HepG2 (cell line): ENCODE data around the gene CAVIN1. TPM values are rescaled to one million over a fixed set of nuclear protein-coding genes. Genes with fewer than 3 reads are reported as not detected.
A peak's percentile ranks its signal among the peaks of the same experiment; 100 is the strongest.

Source experiments
- ARID5B ChIP-seq: IDR thresholded peaks from 2 replicates; pipeline ENCODE4 v1.4.0; 2020; ENCODE audit warnings: mild to moderate bottlenecking, missing genetic modification reagents
- CHD2 ChIP-seq: IDR thresholded peaks from 2 replicates; pipeline ENCODE4 v1.6.1; 2011; ENCODE audit warnings: low read depth, low read length, improper control_type of control experiment
- HMGXB4 ChIP-seq, 2 experiments: sonication (generic) in 1 of 2; formaldehyde crosslinking in 1 of 2; IDR thresholded peaks; 2 replicates each; pipeline versions ENCODE4 v1.4.0 to v1.6.1; 2018 to 2020; ENCODE audit warnings: missing genetic modification reagents in 2 of 2, borderline replicate concordance in 1 of 2, low read depth in 1 of 2, mild to moderate bottlenecking in 1 of 2, missing biosample characterization in 1 of 2
- KMT2B ChIP-seq: IDR thresholded peaks from 2 replicates; pipeline ENCODE4 v1.6.1; 2016; ENCODE audit warnings: missing genetic modification reagents, missing compliant biosample characterization
- MTA1 ChIP-seq: sonication (generic); formaldehyde crosslinking; IDR thresholded peaks from 2 replicates; pipeline ENCODE4 v1.4.0; 2020; ENCODE audit warnings: missing genetic modification reagents, mild to moderate bottlenecking, borderline replicate concordance
- MXI1 ChIP-seq: IDR thresholded peaks from 3 replicates; pipeline ENCODE4 v1.6.1; 2012; ENCODE audit warnings: low read depth, low read length, inconsistent platforms, borderline replicate concordance
- ONECUT2 ChIP-seq: sonication (generic); formaldehyde crosslinking; IDR thresholded peaks from 2 replicates; pipeline ENCODE4 v1.4.0; 2020; ENCODE audit warnings: missing genetic modification reagents
- STAG1 ChIP-seq: sonication (generic); formaldehyde crosslinking; IDR thresholded peaks from 2 replicates; pipeline ENCODE4 v1.4.0; 2020; ENCODE audit warnings: missing genetic modification reagents
- TCF7L2 ChIP-seq: IDR thresholded peaks from 2 replicates; pipeline ENCODE4 v1.6.1; 2011; ENCODE audit warnings: mild to moderate bottlenecking, low read depth, low read length, moderate library complexity
- ZNF17 ChIP-seq: sonication (generic); formaldehyde crosslinking; IDR thresholded peaks from 2 replicates; pipeline ENCODE4 v1.5.0; 2020; ENCODE audit warnings: mild to moderate bottlenecking, missing genetic modification reagents
- ZNF788 ChIP-seq: sonication (generic); formaldehyde crosslinking; IDR thresholded peaks from 2 replicates; pipeline ENCODE4 v1.5.0; 2020; ENCODE audit warnings: mild to moderate bottlenecking, missing genetic modification reagents, borderline replicate concordance
- polyA plus RNA-seq, 8 experiments: library from polyadenylated mRNA; depleted of rRNA in 3 of 8; stranded (reverse) in 7 of 8; unstranded in 1 of 8; fragments of >200 nt; fragmentation: Illumina TruSeq in 4 of 8; extraction: Trizol in 4 of 8; gene quantifications; 2 replicates each; pipeline versions ENCODE4 v1.2.1 to v1.2.3, GENCODE V29; 2011 to 2016; ENCODE audit warnings: low read depth in 4 of 8, missing spikeins in 1 of 8, mixed read lengths in 1 of 8; ENCODE audit not compliant: insufficient read depth in 1 of 8
- total RNA-seq, 5 experiments: library from RNA; depleted of rRNA; stranded (reverse); fragments of >200 nt; fragmentation: Illumina TruSeq; extraction: Trizol; gene quantifications; 2 replicates each; pipeline ENCODE4 v1.2.3, GENCODE V29; 2016; ENCODE audit warnings: low read depth in 1 of 5
- TF ChIP-seq, protein P1 (sequence below): sonication (generic); formaldehyde crosslinking; IDR thresholded peaks from 2 replicates; pipeline ENCODE4 v1.8.1; 2023; ENCODE audit warnings: mild to moderate bottlenecking, missing genetic modification reagents
- TF ChIP-seq, protein P2 (sequence below): sonication (generic); formaldehyde crosslinking; IDR thresholded peaks from 2 replicates; pipeline ENCODE4 v1.5.1; 2020; ENCODE audit warnings: mild to moderate bottlenecking, missing genetic modification reagents, borderline replicate concordance

Gene CAVIN1
- total and polyA plus RNA-seq, 2 of the 13 experiments (the other 11 are each of a cell fraction or from before 2014, with no cell fraction given), result 15.9 to 25.5 TPM

GRCh38 chr17:42422958-42423712, at the start of gene CAVIN1 (continued):
- peak; percentile 25; the same call in 1 of the 2 replicates for TF ChIP-seq STAG1 (CRISPR knock-in tag)
- TF ChIP-seq HMGXB4 (CRISPR knock-in tag; IDR thresholded peaks at IDR 0.05; ENCODE audit: borderline replicate concordance in 1 of 2, low read depth in 1 of 2), result peak; percentile 61 to 86
- peak; percentile 57; the same call in 1 of the 2 replicates for TF ChIP-seq MTA1 (CRISPR knock-in tag)
- TF ChIP-seq, protein P1, sequence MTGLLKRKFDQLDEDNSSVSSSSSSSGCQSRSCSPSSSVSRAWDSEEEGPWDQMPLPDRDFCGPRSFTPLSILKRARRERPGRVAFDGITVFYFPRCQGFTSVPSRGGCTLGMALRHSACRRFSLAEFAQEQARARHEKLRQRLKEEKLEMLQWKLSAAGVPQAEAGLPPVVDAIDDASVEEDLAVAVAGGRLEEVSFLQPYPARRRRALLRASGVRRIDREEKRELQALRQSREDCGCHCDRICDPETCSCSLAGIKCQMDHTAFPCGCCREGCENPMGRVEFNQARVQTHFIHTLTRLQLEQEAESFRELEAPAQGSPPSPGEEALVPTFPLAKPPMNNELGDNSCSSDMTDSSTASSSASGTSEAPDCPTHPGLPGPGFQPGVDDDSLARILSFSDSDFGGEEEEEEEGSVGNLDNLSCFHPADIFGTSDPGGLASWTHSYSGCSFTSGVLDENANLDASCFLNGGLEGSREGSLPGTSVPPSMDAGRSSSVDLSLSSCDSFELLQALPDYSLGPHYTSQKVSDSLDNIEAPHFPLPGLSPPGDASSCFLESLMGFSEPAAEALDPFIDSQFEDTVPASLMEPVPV (CRISPR knock-in tag), result peak; percentile 24; the same call in 1 of the 2 replicates
- TF ChIP-seq TCF7L2, result no peak
- no peak for TF ChIP-seq KMT2B (CRISPR knock-in tag)
- TF ChIP-seq ARID5B (CRISPR knock-in tag), result peak; percentile 59
- no peak for TF ChIP-seq CHD2
- no peak for TF ChIP-seq ONECUT2
- TF ChIP-seq, protein P2, sequence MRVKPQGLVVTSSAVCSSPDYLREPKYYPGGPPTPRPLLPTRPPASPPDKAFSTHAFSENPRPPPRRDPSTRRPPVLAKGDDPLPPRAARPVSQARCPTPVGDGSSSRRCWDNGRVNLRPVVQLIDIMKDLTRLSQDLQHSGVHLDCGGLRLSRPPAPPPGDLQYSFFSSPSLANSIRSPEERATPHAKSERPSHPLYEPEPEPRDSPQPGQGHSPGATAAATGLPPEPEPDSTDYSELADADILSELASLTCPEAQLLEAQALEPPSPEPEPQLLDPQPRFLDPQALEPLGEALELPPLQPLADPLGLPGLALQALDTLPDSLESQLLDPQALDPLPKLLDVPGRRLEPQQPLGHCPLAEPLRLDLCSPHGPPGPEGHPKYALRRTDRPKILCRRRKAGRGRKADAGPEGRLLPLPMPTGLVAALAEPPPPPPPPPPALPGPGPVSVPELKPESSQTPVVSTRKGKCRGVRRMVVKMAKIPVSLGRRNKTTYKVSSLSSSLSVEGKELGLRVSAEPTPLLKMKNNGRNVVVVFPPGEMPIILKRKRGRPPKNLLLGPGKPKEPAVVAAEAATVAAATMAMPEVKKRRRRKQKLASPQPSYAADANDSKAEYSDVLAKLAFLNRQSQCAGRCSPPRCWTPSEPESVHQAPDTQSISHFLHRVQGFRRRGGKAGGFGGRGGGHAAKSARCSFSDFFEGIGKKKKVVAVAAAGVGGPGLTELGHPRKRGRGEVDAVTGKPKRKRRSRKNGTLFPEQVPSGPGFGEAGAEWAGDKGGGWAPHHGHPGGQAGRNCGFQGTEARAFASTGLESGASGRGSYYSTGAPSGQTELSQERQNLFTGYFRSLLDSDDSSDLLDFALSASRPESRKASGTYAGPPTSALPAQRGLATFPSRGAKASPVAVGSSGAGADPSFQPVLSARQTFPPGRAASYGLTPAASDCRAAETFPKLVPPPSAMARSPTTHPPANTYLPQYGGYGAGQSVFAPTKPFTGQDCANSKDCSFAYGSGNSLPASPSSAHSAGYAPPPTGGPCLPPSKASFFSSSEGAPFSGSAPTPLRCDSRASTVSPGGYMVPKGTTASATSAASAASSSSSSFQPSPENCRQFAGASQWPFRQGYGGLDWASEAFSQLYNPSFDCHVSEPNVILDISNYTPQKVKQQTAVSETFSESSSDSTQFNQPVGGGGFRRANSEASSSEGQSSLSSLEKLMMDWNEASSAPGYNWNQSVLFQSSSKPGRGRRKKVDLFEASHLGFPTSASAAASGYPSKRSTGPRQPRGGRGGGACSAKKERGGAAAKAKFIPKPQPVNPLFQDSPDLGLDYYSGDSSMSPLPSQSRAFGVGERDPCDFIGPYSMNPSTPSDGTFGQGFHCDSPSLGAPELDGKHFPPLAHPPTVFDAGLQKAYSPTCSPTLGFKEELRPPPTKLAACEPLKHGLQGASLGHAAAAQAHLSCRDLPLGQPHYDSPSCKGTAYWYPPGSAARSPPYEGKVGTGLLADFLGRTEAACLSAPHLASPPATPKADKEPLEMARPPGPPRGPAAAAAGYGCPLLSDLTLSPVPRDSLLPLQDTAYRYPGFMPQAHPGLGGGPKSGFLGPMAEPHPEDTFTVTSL (CRISPR knock-in tag), result 0 out of 2 replicates have a peak, but pooled peaks have one; percentile 13
- 0 out of 3 replicates have a peak, but pooled peaks have one; percentile 39 for TF ChIP-seq MXI1
- TF ChIP-seq ZNF17 (CRISPR knock-in tag), result no peak
- peak; percentile 39; the same call in 1 of the 2 replicates for TF ChIP-seq ZNF788 (CRISPR knock-in tag)
